Measurements from ENCODE around the gene LRR1. TPM values are rescaled to one million over a fixed set of nuclear protein-coding genes. Genes with fewer than 3 reads are reported as not detected.

Gene LRR1
- polyA plus RNA-seq, 2 of the 4 experiments (the other 2 are of a cell fraction) = 50.7 to 52.8 TPM

DNA sequence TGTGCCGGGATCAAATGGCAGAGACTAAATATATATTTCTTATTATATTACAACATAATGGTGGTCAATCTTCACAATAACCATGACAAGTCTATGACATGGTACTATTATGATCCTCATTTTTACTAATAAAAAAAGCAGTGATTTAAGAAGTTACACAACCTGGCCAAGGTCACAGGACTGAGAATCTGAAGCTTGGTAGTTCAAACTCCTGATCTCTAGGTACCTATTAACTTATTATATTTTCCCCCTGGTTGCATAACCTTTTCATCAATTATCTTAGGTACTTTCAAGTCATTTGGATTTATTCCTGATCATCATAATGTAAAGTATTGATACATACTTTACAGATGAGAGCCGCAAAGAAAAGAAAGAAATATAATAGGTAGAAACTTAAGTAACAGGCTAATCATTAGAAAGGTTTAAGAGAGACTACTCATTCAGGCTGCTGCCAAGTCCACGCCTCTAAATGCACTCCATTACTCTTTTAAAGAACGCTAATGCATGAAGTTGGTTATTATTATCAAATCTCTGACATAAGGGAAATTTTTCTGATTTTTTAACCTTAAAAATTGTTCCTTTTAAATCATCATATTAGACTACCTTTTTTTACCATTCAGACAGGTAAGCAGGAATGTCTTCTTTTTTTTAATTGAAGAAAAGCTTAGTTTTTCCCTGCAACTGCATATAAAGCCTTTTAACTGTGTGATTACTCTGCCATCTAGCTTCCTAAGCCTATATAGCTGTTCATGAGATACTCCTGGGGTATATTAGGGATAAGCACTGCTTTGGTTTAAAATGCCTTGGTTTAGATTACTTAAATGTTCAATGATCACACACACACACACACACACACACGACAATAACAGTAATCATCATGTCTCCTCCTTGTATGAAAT, 48.2 kb upstream of the LRR1 start:
- peak; percentile 53 to 79; a peak in 4 of 6 replicates for ATAC-seq
- TF ChIP-seq HMGXB4 (CRISPR knock-in tag; IDR thresholded peaks at IDR 0.05; ENCODE audit: borderline replicate concordance) (no peak), SMC3 (IDR thresholded peaks at IDR 0.05) (peak; percentile 37; the same call in 1 of the 3 replicates), RAD21 (conservative IDR thresholded peaks at IDR 0.05 in 1 of 2, IDR thresholded peaks at IDR 0.05 in 1 of 2) (peak; percentile 53 to 55)
- TF ChIP-seq, protein P1, sequence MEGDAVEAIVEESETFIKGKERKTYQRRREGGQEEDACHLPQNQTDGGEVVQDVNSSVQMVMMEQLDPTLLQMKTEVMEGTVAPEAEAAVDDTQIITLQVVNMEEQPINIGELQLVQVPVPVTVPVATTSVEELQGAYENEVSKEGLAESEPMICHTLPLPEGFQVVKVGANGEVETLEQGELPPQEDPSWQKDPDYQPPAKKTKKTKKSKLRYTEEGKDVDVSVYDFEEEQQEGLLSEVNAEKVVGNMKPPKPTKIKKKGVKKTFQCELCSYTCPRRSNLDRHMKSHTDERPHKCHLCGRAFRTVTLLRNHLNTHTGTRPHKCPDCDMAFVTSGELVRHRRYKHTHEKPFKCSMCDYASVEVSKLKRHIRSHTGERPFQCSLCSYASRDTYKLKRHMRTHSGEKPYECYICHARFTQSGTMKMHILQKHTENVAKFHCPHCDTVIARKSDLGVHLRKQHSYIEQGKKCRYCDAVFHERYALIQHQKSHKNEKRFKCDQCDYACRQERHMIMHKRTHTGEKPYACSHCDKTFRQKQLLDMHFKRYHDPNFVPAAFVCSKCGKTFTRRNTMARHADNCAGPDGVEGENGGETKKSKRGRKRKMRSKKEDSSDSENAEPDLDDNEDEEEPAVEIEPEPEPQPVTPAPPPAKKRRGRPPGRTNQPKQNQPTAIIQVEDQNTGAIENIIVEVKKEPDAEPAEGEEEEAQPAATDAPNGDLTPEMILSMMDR (IDR thresholded peaks at IDR 0.05) = peak; percentile 52
- DNase-seq (ENCODE audit: low read depth in 1 of 2, low spot score in 1 of 2) = peak in 1 of 2 experiments; percentile 28
- peak overlapping the region; percentile 25; the same call in 2 of the 3 replicates for H3K4me2 ChIP-seq
- FAIRE-seq = no peak
- ChIA-PET CTCF (interaction anchor here (0.7 to 2.3 kb wide), 6 partner anchors 12 to 1878 kb away, joined by 3 to 17 read pairs (median 3); no protein-coding TSS in a partner anchor), POLR2A (interaction anchor here (1.0 kb wide), 1 partner anchor 89 kb away, joined by 4 read pairs; no protein-coding TSS in a partner anchor)
- peaks cover 9% of the 10 kb centered on the region; the same call in 2 of the 3 replicates for H3K4me1 ChIP-seq
- no peak overlapping the region for H3K27ac ChIP-seq
- H3K4me3 ChIP-seq = no peak overlapping the region
- WGBS (ENCODE audit: missing lambda C conversion rate) = 69% methylated on average over 5 of the region's 5 CpGs
- no peaks in the 10 kb centered on the region for H3K9me3 ChIP-seq

GRCh38 chr14:49551569-49551968, 47.2 kb upstream of the LRR1 start:
- POLR2A ChIA-PET = no interaction called here
- Histone ChIP-seq H3K27ac (no peak overlapping the region), H3K4me1 (peaks cover 9% of the 10 kb centered on the region; the same call in 2 of the 3 replicates), H3K9me3 (no peaks in the 10 kb centered on the region), H3K4me3 (no peak overlapping the region), H3K4me2 (no peak overlapping the region)
- no peak for ATAC-seq
- DNase-seq (ENCODE audit: low read depth in 1 of 2, low spot score in 1 of 2) = no peak
- WGBS (ENCODE audit: missing lambda C conversion rate) = 39% methylated on average over 2 of the region's 2 CpGs
- CTCF ChIA-PET = interaction anchor here (2.3 kb wide), 1 partner anchor 90 kb away, joined by 17 read pairs; no protein-coding TSS in a partner anchor
- TF ChIP-seq ESRRA (IDR thresholded peaks at IDR 0.05; ENCODE audit: borderline replicate concordance, low read length) = no peak
- TF ChIP-seq ZSCAN20 (CRISPR knock-in tag; IDR thresholded peaks at IDR 0.05) = no peak
- no peak for TF ChIP-seq RFX5 (IDR thresholded peaks at IDR 0.05)
- TF ChIP-seq ELK1 (IDR thresholded peaks at IDR 0.05; ENCODE audit: low read depth, low read length) = no peak
- no peak for TF ChIP-seq TFCP2L1 (CRISPR knock-in tag; IDR thresholded peaks at IDR 0.05)
- no peak for TF ChIP-seq FOSL2 (IDR thresholded peaks at IDR 0.05)
- no peak for TF ChIP-seq FOSL2 (CRISPR knock-in tag; IDR thresholded peaks at IDR 0.05)
- no peak for TF ChIP-seq SMC3 (IDR thresholded peaks at IDR 0.05)
- TF ChIP-seq EP300 (IDR thresholded peaks at IDR 0.05) = no peak
- TF ChIP-seq MAFK (IDR thresholded peaks at IDR 0.05; ENCODE audit: partially characterized antibody) = no peak
- TF ChIP-seq TP53 (CRISPR knock-in tag; IDR thresholded peaks at IDR 0.05) = no peak
- no peak for TF ChIP-seq POLR2AphosphoS2 (conservative IDR thresholded peaks at IDR 0.05; ENCODE audit: low read length)
- no peak for FAIRE-seq

- Histone ChIP-seq H3K4me2 (no peak overlapping the region), H3K27ac (no peak overlapping the region), H3K4me3 (no peak overlapping the region), H3K9me3 (no peaks in the 10 kb centered on the region), H3K4me1 (peaks cover 9% of the 10 kb centered on the region; the same call in 2 of the 3 replicates)
- ATAC-seq (no peak), DNase-seq (ENCODE audit: low read depth in 1 of 2, low spot score in 1 of 2) (no peak), FAIRE-seq (no peak)
- TF ChIP-seq HEYL (CRISPR knock-in tag; IDR thresholded peaks at IDR 0.05) (no peak), MAFK (IDR thresholded peaks at IDR 0.05; ENCODE audit: partially characterized antibody) (peak; percentile 59)
- CTCF ChIA-PET = interaction anchor here (0.5 to 1.1 kb wide), 5 partner anchors 9 to 300 kb away, joined by 3 to 4 read pairs (median 3); no protein-coding TSS in a partner anchor
- POLR2A ChIA-PET = no interaction called here
These were observed 45.6 kb upstream of the LRR1 start for GRCh38 chr14:49553106-49553505.
